Cardiac fibroblast (primary cell): ENCODE measurements around the gene GSS.

ENCODE experiments used
- DNase-seq, 2 donors: peaks; one replicate each; pipeline versions ENCODE4 v3.0.0 to v3.0.0-alpha.2; 2010; ENCODE audit warnings: low read depth in 2 of 2
- H3K4me3 ChIP-seq, 2 donors: replicated peaks in 1 of 2; 1 replicate in 1 of 2; 2 replicates in 1 of 2; pipeline ENCODE4 v1.5.1; 2011; ENCODE audit warnings: low read depth in 2 of 2, low read length in 2 of 2, mild to moderate bottlenecking in 2 of 2, moderate library complexity in 1 of 2
- CTCF ChIP-seq: IDR thresholded peaks from one replicate; pipeline ENCODE4 v1.5.1; 2011; ENCODE audit warnings: low read depth, mild to moderate bottlenecking, low read length, inconsistent platforms

Gene GSS

GRCh38 chr20:35001596-35002362, 46.2 kb upstream of the GSS start:
- H3K4me3 ChIP-seq = no peak overlapping the region

GRCh38 chr20:35000922-35001595, 45.5 kb upstream of the GSS start:
- H3K4me3 ChIP-seq = no peak overlapping the region
- no peak for DNase-seq
- no peak for TF ChIP-seq CTCF

More at GRCh38 chr20:35001596-35002362, 46.2 kb upstream of the GSS start:
- no peak for DNase-seq
- peak; percentile 38 for TF ChIP-seq CTCF

- no peak overlapping the region for H3K4me3 ChIP-seq
- no peak for TF ChIP-seq CTCF
- DNase-seq = no peak
Measured at GRCh38 chr20:35000311-35000921, 44.8 kb upstream of the GSS start.

GRCh38 chr20:34999782-35000181, 44.2 kb upstream of the GSS start:
- H3K4me3 ChIP-seq = no peak overlapping the region
- no peak for TF ChIP-seq CTCF
- no peak for DNase-seq

GRCh38 chr20:34999021-34999451, 43.4 kb upstream of the GSS start:
- TF ChIP-seq CTCF = no peak
- no peak for DNase-seq
- no peak overlapping the region for H3K4me3 ChIP-seq

- no peak for TF ChIP-seq CTCF
- no peak for DNase-seq
- H3K4me3 ChIP-seq = no peak overlapping the region
Measured at GRCh38 chr20:34998331-34998950, 42.8 kb upstream of the GSS start.
